K562 (cell line): Measurements from ENCODE around the gene SPINK4. TPM values are rescaled to one million over a fixed set of nuclear protein-coding genes. Genes with fewer than 3 reads are reported as not detected.

Experiments used
- ARNT ChIP-seq, 2 experiments: fragments of 450-650 bp; IDR thresholded peaks; 2 replicates each; pipeline ENCODE4 v1.6.1; 2016; ENCODE audit warnings: mild to moderate bottlenecking in 1 of 2
- ELF2 ChIP-seq: fragments of 250-450 bp; sonication (Bioruptor Pico); IDR thresholded peaks from 2 replicates; pipeline ENCODE4 v1.5.0; 2021; ENCODE audit warnings: mild to moderate bottlenecking
- FOSL1 ChIP-seq: fragments of 200-800 bp; sonication (Bioruptor generic); conservative IDR thresholded peaks from 2 replicates; pipeline ENCODE4 v1.6.1; 2016; ENCODE audit warnings: missing genetic modification characterization, missing compliant biosample characterization
- FOXK1 ChIP-seq: sonication (generic); formaldehyde crosslinking; IDR thresholded peaks from 2 replicates; pipeline ENCODE4 v1.8.0; 2022; ENCODE audit warnings: missing genetic modification reagents, mild to moderate bottlenecking, borderline replicate concordance
- HCFC1 ChIP-seq: IDR thresholded peaks from 2 replicates; pipeline ENCODE4 v1.6.1; 2012; ENCODE audit warnings: low read depth, low read length, improper control_type of control experiment
- LEF1 ChIP-seq: fragments of 450-650 bp; IDR thresholded peaks from 2 replicates; pipeline ENCODE4 v1.6.1; 2016; ENCODE audit warnings: mild to moderate bottlenecking
- MBD2 ChIP-seq: sonication (generic); IDR thresholded peaks from 2 replicates; pipeline ENCODE4 v1.6.1; 2016; ENCODE audit warnings: low read depth, borderline replicate concordance
- NBN ChIP-seq: fragments of 450-650 bp; IDR thresholded peaks from 2 replicates; pipeline ENCODE4 v1.6.1; 2016; ENCODE audit warnings: low read depth, mild to moderate bottlenecking
- NUFIP1 ChIP-seq: fragments of 450-650 bp; IDR thresholded peaks from 2 replicates; pipeline ENCODE4 v1.6.1; 2018; ENCODE audit not compliant: partially characterized antibody
- SIRT6 ChIP-seq: IDR thresholded peaks from one replicate; pipeline ENCODE4 v1.6.1; 2012; ENCODE audit warnings: low read depth, mild to moderate bottlenecking, control low read depth, inconsistent platforms, low read length, moderate library complexity
- SPI1 ChIP-seq: IDR thresholded peaks from 2 replicates; pipeline ENCODE4 v1.6.1; 2011; ENCODE audit warnings: low read depth, low read length, control low read depth, borderline replicate concordance
- TRIM24 ChIP-seq, 2 experiments: fragments of 450-650 bp; IDR thresholded peaks; 2 replicates each; pipeline ENCODE4 v1.6.1; 2016
- TRIM28 ChIP-seq: fragments of 450-650 bp; IDR thresholded peaks from 2 replicates; pipeline ENCODE4 v1.6.1; 2017
- ZNF121 ChIP-seq: sonication (generic); formaldehyde crosslinking; conservative IDR thresholded peaks from 2 replicates; pipeline ENCODE4 v1.8.0; 2022; ENCODE audit warnings: missing genetic modification reagents
- ZNF239 ChIP-seq: fragments of 250-450 bp; sonication (Bioruptor Pico); IDR thresholded peaks from 2 replicates; pipeline ENCODE4 v1.4.0; 2020; ENCODE audit warnings: mild to moderate bottlenecking
- polyA plus RNA-seq, 8 experiments: library from polyadenylated mRNA; depleted of rRNA in 4 of 8; stranded (reverse) in 5 of 8; unstranded in 3 of 8; fragments of >200 nt; fragmentation: Nextera tagmentation in 2 of 8; fragmentation: Illumina TruSeq in 1 of 8; extraction: Ambion mirVana in 2 of 8; extraction: Trizol in 1 of 8; gene quantifications; 2 replicates each; pipeline versions ENCODE4 v1.2.1 to v1.2.3, GENCODE V29; 2011 to 2014; ENCODE audit warnings: inconsistent platforms in 1 of 8, missing spikeins in 1 of 8
- total RNA-seq, 7 experiments: library from RNA; depleted of rRNA in 6 of 7; stranded (reverse); fragments of >200 nt in 6 of 7; fragmentation: Illumina TruSeq in 2 of 7; extraction: Trizol in 2 of 7; gene quantifications; 2 replicates each; pipeline versions ENCODE4 v1.2.1 to v1.2.3, GENCODE V29; 2011 to 2021; ENCODE audit warnings: low replicate concordance in 1 of 7
- TF ChIP-seq, protein P1 (sequence below): sonication (generic); formaldehyde crosslinking; IDR thresholded peaks from 2 replicates; pipeline ENCODE4 v1.8.0; 2022; ENCODE audit warnings: mild to moderate bottlenecking, missing genetic modification reagents
- TF ChIP-seq, protein P2 (sequence below): fragments of 250-450 bp; sonication (Bioruptor Pico); IDR thresholded peaks from 2 replicates; pipeline ENCODE4 v1.9.0; 2021; ENCODE audit warnings: mild to moderate bottlenecking
- TF ChIP-seq, protein P3 (sequence below): conservative IDR thresholded peaks from 2 replicates; pipeline ENCODE4 v1.6.1; 2011; ENCODE audit warnings: low read depth, mild to moderate bottlenecking, low read length; ENCODE audit not compliant: control insufficient read depth
- TF ChIP-seq, protein P4 (sequence below): fragments of 450-650 bp; IDR thresholded peaks from 2 replicates; pipeline ENCODE4 v1.6.1; 2017; ENCODE audit warnings: mild to moderate bottlenecking, moderate library complexity
- TF ChIP-seq, protein P5 (sequence below): IDR thresholded peaks from 2 replicates; pipeline ENCODE4 v1.6.1; 2016; ENCODE audit warnings: missing genetic modification characterization, missing compliant biosample characterization
- TF ChIP-seq, protein P6 (sequence below): fragments of 250-450 bp; sonication (Bioruptor Pico); IDR thresholded peaks from 2 replicates; pipeline ENCODE4 v1.8.0; 2021; ENCODE audit warnings: borderline replicate concordance, mild to moderate bottlenecking, moderate library complexity; ENCODE audit not compliant: poor library complexity, severe bottlenecking
- TF ChIP-seq, protein P7 (sequence below): fragments of 250-450 bp; sonication (Bioruptor Pico); IDR thresholded peaks from 2 replicates; pipeline ENCODE4 v1.8.0; 2022; ENCODE audit warnings: moderate library complexity, mild to moderate bottlenecking, inconsistent platforms

SPINK4 gene
- total and polyA plus RNA-seq, 9 of the 15 experiments (the other 6 are each of a cell fraction or from before 2014, with no cell fraction given): 0.74 to 5.5 (median 2.1) TPM; not detected in 2

DNA sequence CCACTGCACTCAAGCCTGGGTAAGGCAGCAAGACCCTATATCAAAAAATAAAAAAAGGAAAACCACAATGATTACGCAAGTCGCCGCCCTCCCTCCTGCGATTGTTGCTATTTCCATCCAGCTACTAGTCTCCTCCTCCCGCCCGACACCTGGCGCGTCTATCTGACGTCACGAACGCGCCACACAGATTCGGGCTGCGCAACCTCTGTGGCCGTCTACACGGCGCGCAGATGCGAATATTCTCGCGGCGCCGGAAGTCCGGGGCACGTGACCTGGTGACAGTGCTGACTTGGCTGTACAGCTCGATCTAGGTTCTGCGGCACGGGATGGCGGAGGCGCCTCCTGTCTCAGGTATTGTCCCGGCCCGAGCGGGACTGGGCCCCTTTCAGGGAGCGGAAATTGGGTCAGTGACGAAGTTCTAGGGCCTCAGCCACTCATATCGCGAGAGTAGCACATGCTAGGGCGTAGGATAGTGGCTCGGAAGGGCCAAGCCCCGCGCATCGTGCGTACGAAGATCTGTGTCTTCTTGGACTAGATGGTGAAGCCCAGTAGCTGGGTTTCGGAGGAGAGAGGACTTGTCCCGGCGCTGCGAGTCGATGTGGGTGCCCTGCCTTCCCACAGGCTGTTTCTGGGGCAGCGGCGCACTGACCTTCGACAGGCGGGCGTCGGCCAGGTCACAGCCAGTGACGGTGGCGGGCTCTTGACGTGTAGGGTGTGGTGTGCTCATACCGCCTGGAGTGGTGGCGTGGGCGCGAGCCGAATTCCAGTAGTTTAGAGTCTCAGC lies 50.5 kb downstream of the SPINK4 start, which contains the start of gene NFX1 (continued):
- TF ChIP-seq, protein P1, sequence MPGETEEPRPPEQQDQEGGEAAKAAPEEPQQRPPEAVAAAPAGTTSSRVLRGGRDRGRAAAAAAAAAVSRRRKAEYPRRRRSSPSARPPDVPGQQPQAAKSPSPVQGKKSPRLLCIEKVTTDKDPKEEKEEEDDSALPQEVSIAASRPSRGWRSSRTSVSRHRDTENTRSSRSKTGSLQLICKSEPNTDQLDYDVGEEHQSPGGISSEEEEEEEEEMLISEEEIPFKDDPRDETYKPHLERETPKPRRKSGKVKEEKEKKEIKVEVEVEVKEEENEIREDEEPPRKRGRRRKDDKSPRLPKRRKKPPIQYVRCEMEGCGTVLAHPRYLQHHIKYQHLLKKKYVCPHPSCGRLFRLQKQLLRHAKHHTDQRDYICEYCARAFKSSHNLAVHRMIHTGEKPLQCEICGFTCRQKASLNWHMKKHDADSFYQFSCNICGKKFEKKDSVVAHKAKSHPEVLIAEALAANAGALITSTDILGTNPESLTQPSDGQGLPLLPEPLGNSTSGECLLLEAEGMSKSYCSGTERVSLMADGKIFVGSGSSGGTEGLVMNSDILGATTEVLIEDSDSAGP (CRISPR knock-in tag): no peak
- TF ChIP-seq, protein P2, sequence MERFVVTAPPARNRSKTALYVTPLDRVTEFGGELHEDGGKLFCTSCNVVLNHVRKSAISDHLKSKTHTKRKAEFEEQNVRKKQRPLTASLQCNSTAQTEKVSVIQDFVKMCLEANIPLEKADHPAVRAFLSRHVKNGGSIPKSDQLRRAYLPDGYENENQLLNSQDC: no peak
- TF ChIP-seq, protein P3, sequence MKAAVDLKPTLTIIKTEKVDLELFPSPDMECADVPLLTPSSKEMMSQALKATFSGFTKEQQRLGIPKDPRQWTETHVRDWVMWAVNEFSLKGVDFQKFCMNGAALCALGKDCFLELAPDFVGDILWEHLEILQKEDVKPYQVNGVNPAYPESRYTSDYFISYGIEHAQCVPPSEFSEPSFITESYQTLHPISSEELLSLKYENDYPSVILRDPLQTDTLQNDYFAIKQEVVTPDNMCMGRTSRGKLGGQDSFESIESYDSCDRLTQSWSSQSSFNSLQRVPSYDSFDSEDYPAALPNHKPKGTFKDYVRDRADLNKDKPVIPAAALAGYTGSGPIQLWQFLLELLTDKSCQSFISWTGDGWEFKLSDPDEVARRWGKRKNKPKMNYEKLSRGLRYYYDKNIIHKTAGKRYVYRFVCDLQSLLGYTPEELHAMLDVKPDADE: peak; percentile 70; the same call in 1 of the 2 replicates
- TF ChIP-seq FOXK1 (CRISPR knock-in tag): peak; percentile 52
- peak; percentile 37; the same call in 1 of the 2 replicates for TF ChIP-seq MBD2
- TF ChIP-seq, protein P4, sequence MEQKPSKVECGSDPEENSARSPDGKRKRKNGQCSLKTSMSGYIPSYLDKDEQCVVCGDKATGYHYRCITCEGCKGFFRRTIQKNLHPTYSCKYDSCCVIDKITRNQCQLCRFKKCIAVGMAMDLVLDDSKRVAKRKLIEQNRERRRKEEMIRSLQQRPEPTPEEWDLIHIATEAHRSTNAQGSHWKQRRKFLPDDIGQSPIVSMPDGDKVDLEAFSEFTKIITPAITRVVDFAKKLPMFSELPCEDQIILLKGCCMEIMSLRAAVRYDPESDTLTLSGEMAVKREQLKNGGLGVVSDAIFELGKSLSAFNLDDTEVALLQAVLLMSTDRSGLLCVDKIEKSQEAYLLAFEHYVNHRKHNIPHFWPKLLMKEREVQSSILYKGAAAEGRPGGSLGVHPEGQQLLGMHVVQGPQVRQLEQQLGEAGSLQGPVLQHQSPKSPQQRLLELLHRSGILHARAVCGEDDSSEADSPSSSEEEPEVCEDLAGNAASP: no peak
- TF ChIP-seq TRIM24 (IDR thresholded peaks at IDR 0.05): peak; percentile 26 to 50; a peak in 2 of 4 replicates
- no peak for TF ChIP-seq ZNF239 (CRISPR knock-in tag)
- TF ChIP-seq, protein P5, sequence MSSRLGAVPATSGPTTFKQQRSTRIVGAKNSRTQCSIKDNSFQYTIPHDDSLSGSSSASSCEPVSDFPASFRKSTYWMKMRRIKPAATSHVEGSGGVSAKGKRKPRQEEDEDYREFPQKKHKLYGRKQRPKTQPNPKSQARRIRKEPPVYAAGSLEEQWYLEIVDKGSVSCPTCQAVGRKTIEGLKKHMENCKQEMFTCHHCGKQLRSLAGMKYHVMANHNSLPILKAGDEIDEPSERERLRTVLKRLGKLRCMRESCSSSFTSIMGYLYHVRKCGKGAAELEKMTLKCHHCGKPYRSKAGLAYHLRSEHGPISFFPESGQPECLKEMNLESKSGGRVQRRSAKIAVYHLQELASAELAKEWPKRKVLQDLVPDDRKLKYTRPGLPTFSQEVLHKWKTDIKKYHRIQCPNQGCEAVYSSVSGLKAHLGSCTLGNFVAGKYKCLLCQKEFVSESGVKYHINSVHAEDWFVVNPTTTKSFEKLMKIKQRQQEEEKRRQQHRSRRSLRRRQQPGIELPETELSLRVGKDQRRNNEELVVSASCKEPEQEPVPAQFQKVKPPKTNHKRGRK (tag): no peak
- no peak for TF ChIP-seq NUFIP1
- peak in 1 of 2 experiments; percentile 26; a peak in 2 of 4 replicates for TF ChIP-seq ARNT (IDR thresholded peaks at IDR 0.05)
- no peak for TF ChIP-seq SPI1
- TF ChIP-seq NBN: peak; percentile 91
- no peak for TF ChIP-seq TRIM28
- TF ChIP-seq ZNF121 (CRISPR knock-in tag): no peak
- TF ChIP-seq LEF1: peak; percentile 29; the same call in 1 of the 2 replicates
- TF ChIP-seq, protein P6, sequence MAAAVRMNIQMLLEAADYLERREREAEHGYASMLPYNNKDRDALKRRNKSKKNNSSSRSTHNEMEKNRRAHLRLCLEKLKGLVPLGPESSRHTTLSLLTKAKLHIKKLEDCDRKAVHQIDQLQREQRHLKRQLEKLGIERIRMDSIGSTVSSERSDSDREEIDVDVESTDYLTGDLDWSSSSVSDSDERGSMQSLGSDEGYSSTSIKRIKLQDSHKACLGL (CRISPR knock-in tag): peak; percentile 70
- TF ChIP-seq HCFC1: peak; percentile 84
- peak; percentile 51 for TF ChIP-seq FOSL1 (tag)
- TF ChIP-seq, protein P7, sequence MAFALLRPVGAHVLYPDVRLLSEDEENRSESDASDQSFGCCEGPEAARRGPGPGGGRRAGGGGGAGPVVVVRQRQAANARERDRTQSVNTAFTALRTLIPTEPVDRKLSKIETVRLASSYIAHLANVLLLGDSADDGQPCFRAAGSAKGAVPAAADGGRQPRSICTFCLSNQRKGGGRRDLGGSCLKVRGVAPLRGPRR: no peak
- no peak for TF ChIP-seq SIRT6
- TF ChIP-seq ELF2: peak; percentile 83
